SK-N-MC (cell line): ENCODE data around the gene TLNRD1.

Source experiments
- EZH2 ChIP-seq: fragments of 200-600 bp; sonication (generic); IDR thresholded peaks from one replicate; pipeline ENCODE4 v1.6.1; 2017; ENCODE audit warnings: antibody characterized with exemption
- FOXP2 ChIP-seq: optimal IDR thresholded peaks from 2 replicates; pipeline ENCODE3; 2011; ENCODE audit warnings: mild to moderate bottlenecking, moderate library complexity; ENCODE audit not compliant: insufficient read depth; ENCODE audit errors: extremely low read length, control extremely low read depth
- POLR2AphosphoS5 ChIP-seq: IDR thresholded peaks from 2 replicates; pipeline ENCODE4 v1.6.1; 2012; ENCODE audit warnings: mild to moderate bottlenecking, low read depth, low read length, borderline replicate concordance

DNA sequence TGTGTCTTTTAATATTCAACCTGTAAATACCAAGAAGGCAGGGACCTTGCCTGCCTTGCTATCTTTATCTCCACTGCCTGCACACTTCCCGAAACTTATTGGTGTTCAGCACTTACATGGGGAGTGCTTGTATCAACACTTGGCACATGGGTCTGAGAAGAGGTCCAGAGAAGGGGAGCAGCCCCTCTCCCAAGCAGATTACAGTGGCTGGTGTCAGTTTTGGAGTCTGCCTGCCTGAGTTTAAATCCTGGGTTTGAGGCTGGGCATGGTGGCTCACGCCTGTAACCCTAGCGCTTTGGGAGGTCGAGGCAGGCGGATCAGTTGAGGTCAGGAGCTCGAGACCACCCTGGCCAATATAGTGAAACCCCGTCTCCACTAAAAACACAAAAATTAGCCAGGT lies 31.4 kb upstream of the TLNRD1 start:
- TF ChIP-seq EZH2: no peak
- TF ChIP-seq POLR2AphosphoS5: no peak
- no peak for TF ChIP-seq FOXP2
